ENCODE measurements around the gene CBLN1. TPM values are rescaled to one million over a fixed set of nuclear protein-coding genes. Genes with fewer than 3 reads are reported as not detected.
"Not testable (repeated sequence)": the region's sequence is repeated elsewhere in the genome, so short reads cannot be mapped to it uniquely, and the experiment has no call there.

The CBLN1 gene
- total RNA-seq, 6 experiments from 2014 or later: not detected

DNA sequence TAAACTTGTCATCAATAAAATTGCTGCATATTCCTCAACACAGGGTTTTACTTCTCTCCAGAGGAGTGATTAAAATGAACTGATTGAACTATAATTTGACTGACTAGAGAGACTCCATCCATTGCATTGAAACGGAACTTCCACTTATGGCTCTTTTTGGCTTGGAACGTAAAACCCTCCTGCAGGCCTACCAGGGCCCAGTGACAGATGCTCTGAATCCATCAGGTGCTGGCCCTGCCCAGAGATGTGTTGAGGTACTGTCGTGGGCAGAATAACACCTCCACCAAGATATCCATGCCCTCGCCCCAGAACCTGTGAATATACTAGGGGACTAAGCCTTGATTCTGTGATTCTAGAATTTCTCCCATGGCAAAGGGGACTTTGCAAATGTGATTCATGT lies 45.4 kb downstream of the CBLN1 start:
- Mint-ChIP-seq H3K36me3 (ENCODE audit: low read depth) (no peaks in the 10 kb centered on the region), H3K4me3 (no peak overlapping the region), H3K27ac (no peak overlapping the region), H3K9me3 (peaks cover 32% of the 10 kb centered on the region), H3K4me1 (ENCODE audit: low read depth) (no peaks in the 10 kb centered on the region), H3K27me3 (ENCODE audit: insufficient read depth) (no peaks in the 10 kb centered on the region)
- TF ChIP-seq, protein P1, sequence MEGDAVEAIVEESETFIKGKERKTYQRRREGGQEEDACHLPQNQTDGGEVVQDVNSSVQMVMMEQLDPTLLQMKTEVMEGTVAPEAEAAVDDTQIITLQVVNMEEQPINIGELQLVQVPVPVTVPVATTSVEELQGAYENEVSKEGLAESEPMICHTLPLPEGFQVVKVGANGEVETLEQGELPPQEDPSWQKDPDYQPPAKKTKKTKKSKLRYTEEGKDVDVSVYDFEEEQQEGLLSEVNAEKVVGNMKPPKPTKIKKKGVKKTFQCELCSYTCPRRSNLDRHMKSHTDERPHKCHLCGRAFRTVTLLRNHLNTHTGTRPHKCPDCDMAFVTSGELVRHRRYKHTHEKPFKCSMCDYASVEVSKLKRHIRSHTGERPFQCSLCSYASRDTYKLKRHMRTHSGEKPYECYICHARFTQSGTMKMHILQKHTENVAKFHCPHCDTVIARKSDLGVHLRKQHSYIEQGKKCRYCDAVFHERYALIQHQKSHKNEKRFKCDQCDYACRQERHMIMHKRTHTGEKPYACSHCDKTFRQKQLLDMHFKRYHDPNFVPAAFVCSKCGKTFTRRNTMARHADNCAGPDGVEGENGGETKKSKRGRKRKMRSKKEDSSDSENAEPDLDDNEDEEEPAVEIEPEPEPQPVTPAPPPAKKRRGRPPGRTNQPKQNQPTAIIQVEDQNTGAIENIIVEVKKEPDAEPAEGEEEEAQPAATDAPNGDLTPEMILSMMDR (IDR thresholded peaks at IDR 0.05): no peak
- DNase-seq: no peak

DNA sequence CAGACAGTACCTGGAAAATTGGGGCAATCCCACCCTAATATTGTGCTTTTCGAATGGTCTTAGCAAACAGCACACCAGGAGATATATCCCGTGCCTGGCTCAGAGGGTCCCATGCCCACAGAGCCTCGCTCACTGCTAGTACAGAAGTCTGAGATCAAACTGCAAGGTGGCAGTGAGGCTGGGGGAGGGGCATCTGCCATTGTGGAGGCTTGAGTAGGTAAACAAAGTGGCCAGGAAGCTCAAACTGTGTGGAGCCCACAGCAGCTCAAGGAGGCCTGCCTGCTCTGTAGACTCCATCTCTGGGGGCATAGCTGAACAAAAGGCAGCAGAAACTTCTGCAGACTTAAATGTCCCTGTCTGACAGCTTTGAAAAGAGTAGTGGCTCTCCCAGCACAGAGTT lies 53.3 kb downstream of the CBLN1 start:
- not testable (repeated sequence) for H3K4me1 Mint-ChIP-seq (ENCODE audit: low read depth); DNase-seq; H3K36me3 Mint-ChIP-seq (ENCODE audit: low read depth); H3K27me3 Mint-ChIP-seq (ENCODE audit: insufficient read depth); H3K27ac Mint-ChIP-seq; H3K4me3 Mint-ChIP-seq
- peaks cover 56% of the 10 kb centered on the region for H3K9me3 Mint-ChIP-seq

Other genes starting within 250 kb of the CBLN1 start
- not detected for gene C16orf78, start 92.0 kb upstream of the CBLN1 start, total RNA-seq (2021; fragmentation: NEBNext Ultra II Directional; extraction: Animal tissue kit (Norgen Biotek cat#: 25700))

Measured in HFFc6 (cell line).